K562 (cell line): ENCODE measurements around the gene ZFYVE19. TPM values are rescaled to one million over a fixed set of nuclear protein-coding genes. Genes with fewer than 3 reads are reported as not detected.

Experiments used
- BRD4 ChIP-seq: fragments of 200-600 bp; sonication (generic); IDR thresholded peaks from 2 replicates; pipeline ENCODE4 v1.6.1; 2017; ENCODE audit warnings: inconsistent platforms
- CSDE1 ChIP-seq, 2 experiments: fragments of 450-650 bp; IDR thresholded peaks; 2 replicates each; pipeline ENCODE4 v1.6.1; 2016; ENCODE audit warnings: mild to moderate bottlenecking in 1 of 2
- CTBP1 ChIP-seq: fragments of 450-650 bp; IDR thresholded peaks from 2 replicates; pipeline ENCODE4 v1.6.1; 2016; ENCODE audit warnings: borderline replicate concordance
- E2F3 ChIP-seq: fragments of 250-450 bp; sonication (Bioruptor Pico); IDR thresholded peaks from 2 replicates; pipeline ENCODE4 v1.4.0; 2020; ENCODE audit warnings: mild to moderate bottlenecking
- ETS2 ChIP-seq: IDR thresholded peaks from 2 replicates; pipeline ENCODE4 v1.6.1; 2016; ENCODE audit warnings: borderline replicate concordance, missing genetic modification characterization, mild to moderate bottlenecking, moderate library complexity, missing compliant biosample characterization; ENCODE audit not compliant: poor library complexity, severe bottlenecking
- MAZ ChIP-seq, 2 experiments: fragments of 450-650 bp in 1 of 2; sonication (generic) in 1 of 2; formaldehyde crosslinking; IDR thresholded peaks in 1 of 2; conservative IDR thresholded peaks in 1 of 2; 2 replicates each; pipeline versions ENCODE4 v1.4.0 to v1.5.0; 2020; ENCODE audit warnings: mild to moderate bottlenecking in 1 of 2, missing genetic modification reagents in 1 of 2
- NCOR1 ChIP-seq: fragments of 450-650 bp; IDR thresholded peaks from 2 replicates; pipeline ENCODE4 v1.6.1; 2016; ENCODE audit warnings: mild to moderate bottlenecking, moderate library complexity
- NFE2 ChIP-seq: IDR thresholded peaks from 2 replicates; pipeline ENCODE4 v1.6.1; 2014; ENCODE audit warnings: antibody characterized with exemption, low read depth
- NFE2L1 ChIP-seq: fragments of 450-650 bp; IDR thresholded peaks from 2 replicates; pipeline ENCODE4 v1.6.1; 2016; ENCODE audit warnings: missing genetic modification characterization, low read depth, mild to moderate bottlenecking, missing compliant biosample characterization, moderate library complexity, borderline replicate concordance
- NFIC ChIP-seq: fragments of 450-650 bp; IDR thresholded peaks from 2 replicates; pipeline ENCODE4 v1.6.1; 2017; ENCODE audit warnings: mild to moderate bottlenecking, inconsistent platforms
- NR2C1 ChIP-seq, 2 experiments: fragments of 450-650 bp; IDR thresholded peaks; 2 replicates each; pipeline ENCODE4 v1.6.1; 2017; ENCODE audit warnings: mild to moderate bottlenecking in 2 of 2, antibody characterized with exemption in 1 of 2, inconsistent platforms in 1 of 2, missing compliant biosample characterization in 1 of 2, missing genetic modification characterization in 1 of 2
- NRF1 ChIP-seq, 2 experiments: fragments of 450-650 bp; IDR thresholded peaks in 1 of 2; conservative IDR thresholded peaks in 1 of 2; 2 replicates each; pipeline ENCODE4 v1.6.1; 2014; ENCODE audit warnings: mild to moderate bottlenecking in 2 of 2
- PRMT5 ChIP-seq: sonication (generic); formaldehyde crosslinking; IDR thresholded peaks from 2 replicates; pipeline ENCODE4 v1.5.0; 2020; ENCODE audit warnings: missing genetic modification reagents
- RCOR1 ChIP-seq, 2 experiments: IDR thresholded peaks; 2 replicates each; pipeline ENCODE4 v1.6.1; 2012; ENCODE audit warnings: low read depth in 2 of 2, low read length in 2 of 2, borderline replicate concordance in 1 of 2, improper control_type of control experiment in 1 of 2
- STAG1 ChIP-seq: sonication (generic); formaldehyde crosslinking; IDR thresholded peaks from 2 replicates; pipeline ENCODE4 v1.5.0; 2020; ENCODE audit warnings: missing genetic modification reagents, borderline replicate concordance
- TCF3 ChIP-seq: sonication (generic); formaldehyde crosslinking; IDR thresholded peaks from 2 replicates; pipeline ENCODE4 v1.4.0; 2020; ENCODE audit warnings: mild to moderate bottlenecking, missing genetic modification reagents
- ZBTB17 ChIP-seq: fragments of 450-650 bp; formaldehyde crosslinking; IDR thresholded peaks from 2 replicates; pipeline ENCODE4 v1.4.0; 2020; ENCODE audit warnings: mild to moderate bottlenecking
- ZBTB43 ChIP-seq: sonication (generic); formaldehyde crosslinking; IDR thresholded peaks from 2 replicates; pipeline ENCODE4 v1.8.0; 2023; ENCODE audit warnings: mild to moderate bottlenecking, missing genetic modification reagents
- ZSCAN32 ChIP-seq: fragments of 450-650 bp; formaldehyde crosslinking; IDR thresholded peaks from 2 replicates; pipeline ENCODE4 v1.4.0; 2020; ENCODE audit warnings: mild to moderate bottlenecking, moderate library complexity
- polyA plus RNA-seq, 8 experiments: library from polyadenylated mRNA; depleted of rRNA in 4 of 8; stranded (reverse) in 5 of 8; unstranded in 3 of 8; fragments of >200 nt; fragmentation: Nextera tagmentation in 2 of 8; fragmentation: Illumina TruSeq in 1 of 8; extraction: Ambion mirVana in 2 of 8; extraction: Trizol in 1 of 8; gene quantifications; 2 replicates each; pipeline versions ENCODE4 v1.2.1 to v1.2.3, GENCODE V29; 2011 to 2014; ENCODE audit warnings: inconsistent platforms in 1 of 8, missing spikeins in 1 of 8
- total RNA-seq, 7 experiments: library from RNA; depleted of rRNA in 6 of 7; stranded (reverse); fragments of >200 nt in 6 of 7; fragmentation: Illumina TruSeq in 2 of 7; extraction: Trizol in 2 of 7; gene quantifications; 2 replicates each; pipeline versions ENCODE4 v1.2.1 to v1.2.3, GENCODE V29; 2011 to 2021; ENCODE audit warnings: low replicate concordance in 1 of 7
- TF ChIP-seq, protein P1 (sequence below): fragments of 200-400 bp; formaldehyde crosslinking; IDR thresholded peaks from 2 replicates; pipeline ENCODE4 v1.6.1; 2017; ENCODE audit warnings: mild to moderate bottlenecking, low read depth, low read length, moderate library complexity
- TF ChIP-seq, protein P2 (sequence below), 2 experiments: IDR thresholded peaks; 2 replicates each; pipeline ENCODE4 v1.6.1; 2011; ENCODE audit warnings: borderline replicate concordance in 1 of 2, control low read depth in 1 of 2, low read depth in 1 of 2, low read length in 1 of 2, mild to moderate bottlenecking in 1 of 2, mixed read lengths in 1 of 2, moderate library complexity in 1 of 2; ENCODE audit not compliant: insufficient read depth in 1 of 2, insufficient read length in 1 of 2, poor library complexity in 1 of 2, severe bottlenecking in 1 of 2; ENCODE audit errors: extremely low read depth in 1 of 2

ZFYVE19 gene
- total and polyA plus RNA-seq, 9 of the 15 experiments (the other 6 are each of a cell fraction or from before 2014, with no cell fraction given): 1.5 to 36.8 (median 19.9) TPM

- no peak; a peak in 2 of 4 replicates for TF ChIP-seq MAZ (CRISPR knock-in tag; conservative IDR thresholded peaks at IDR 0.05 in 1 of 2, IDR thresholded peaks at IDR 0.05 in 1 of 2)
- no peak for TF ChIP-seq ETS2 (tag)
- TF ChIP-seq NRF1 (conservative IDR thresholded peaks at IDR 0.05 in 1 of 2, IDR thresholded peaks at IDR 0.05 in 1 of 2): peak; percentile 97
- peak; percentile 11; the same call in 1 of the 2 replicates for TF ChIP-seq NCOR1
- no peak for TF ChIP-seq TCF3 (CRISPR knock-in tag)
- TF ChIP-seq, protein P1, sequence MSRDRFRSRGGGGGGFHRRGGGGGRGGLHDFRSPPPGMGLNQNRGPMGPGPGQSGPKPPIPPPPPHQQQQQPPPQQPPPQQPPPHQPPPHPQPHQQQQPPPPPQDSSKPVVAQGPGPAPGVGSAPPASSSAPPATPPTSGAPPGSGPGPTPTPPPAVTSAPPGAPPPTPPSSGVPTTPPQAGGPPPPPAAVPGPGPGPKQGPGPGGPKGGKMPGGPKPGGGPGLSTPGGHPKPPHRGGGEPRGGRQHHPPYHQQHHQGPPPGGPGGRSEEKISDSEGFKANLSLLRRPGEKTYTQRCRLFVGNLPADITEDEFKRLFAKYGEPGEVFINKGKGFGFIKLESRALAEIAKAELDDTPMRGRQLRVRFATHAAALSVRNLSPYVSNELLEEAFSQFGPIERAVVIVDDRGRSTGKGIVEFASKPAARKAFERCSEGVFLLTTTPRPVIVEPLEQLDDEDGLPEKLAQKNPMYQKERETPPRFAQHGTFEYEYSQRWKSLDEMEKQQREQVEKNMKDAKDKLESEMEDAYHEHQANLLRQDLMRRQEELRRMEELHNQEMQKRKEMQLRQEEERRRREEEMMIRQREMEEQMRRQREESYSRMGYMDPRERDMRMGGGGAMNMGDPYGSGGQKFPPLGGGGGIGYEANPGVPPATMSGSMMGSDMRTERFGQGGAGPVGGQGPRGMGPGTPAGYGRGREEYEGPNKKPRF: no peak
- no peak for TF ChIP-seq ZSCAN32 (CRISPR knock-in tag)
- TF ChIP-seq PRMT5 (CRISPR knock-in tag): no peak
- no peak for TF ChIP-seq CSDE1 (IDR thresholded peaks at IDR 0.05)
- no peak for TF ChIP-seq BRD4
- no peak for TF ChIP-seq STAG1
- no peak for TF ChIP-seq RCOR1 (IDR thresholded peaks at IDR 0.05; ENCODE audit: borderline replicate concordance in 1 of 2, low read depth in 2 of 2, low read length in 2 of 2)
- peak; percentile 100 for TF ChIP-seq NFIC
- peak; percentile 57 for TF ChIP-seq CTBP1
- no peak for TF ChIP-seq ZBTB17 (CRISPR knock-in tag)
- no peak for TF ChIP-seq NFE2L1 (tag)
- TF ChIP-seq, protein P2, sequence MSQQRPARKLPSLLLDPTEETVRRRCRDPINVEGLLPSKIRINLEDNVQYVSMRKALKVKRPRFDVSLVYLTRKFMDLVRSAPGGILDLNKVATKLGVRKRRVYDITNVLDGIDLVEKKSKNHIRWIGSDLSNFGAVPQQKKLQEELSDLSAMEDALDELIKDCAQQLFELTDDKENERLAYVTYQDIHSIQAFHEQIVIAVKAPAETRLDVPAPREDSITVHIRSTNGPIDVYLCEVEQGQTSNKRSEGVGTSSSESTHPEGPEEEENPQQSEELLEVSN (IDR thresholded peaks at IDR 0.05; ENCODE audit: borderline replicate concordance in 1 of 2, extremely low read depth in 1 of 2, insufficient read depth in 1 of 2, insufficient read length in 1 of 2, low read depth in 1 of 2, low read length in 1 of 2, poor library complexity in 1 of 2, severe bottlenecking in 1 of 2): peak; percentile 98
- peak; percentile 73; the same call in 1 of the 2 replicates for TF ChIP-seq ZBTB43 (CRISPR knock-in tag)
- 0 out of 2 replicates have a peak, but pooled peaks have one; percentile 68 for TF ChIP-seq E2F3 (CRISPR knock-in tag)
- peak; percentile 21; the same call in 1 of the 2 replicates for TF ChIP-seq NR2C1 (IDR thresholded peaks at IDR 0.05)
- TF ChIP-seq NR2C1 (tag; IDR thresholded peaks at IDR 0.05): 0 out of 2 replicates have a peak, but pooled peaks have one; percentile 26
- no peak for TF ChIP-seq NFE2
These were observed 43.7 kb upstream of the ZFYVE19 start (continued) for GRCh38 chr15:40762919-40763800.
